Gastroesophageal sphincter (tissue), 3 donors: Measurements from ENCODE around the gene FAM72A.
"Not testable (repeated sequence)": the region's sequence is repeated elsewhere in the genome, so short reads cannot be mapped to it uniquely, and the experiment has no call there.

Source experiments
- EP300 ChIP-seq: sonication (generic); formaldehyde crosslinking; IDR thresholded peaks from one replicate; pipeline ENCODE4 v1.6.1; 2017; ENCODE audit warnings: antibody characterized with exemption, mild to moderate bottlenecking
- POLR2A ChIP-seq, 2 donors: fragments of 450-650 bp; IDR thresholded peaks; one replicate each; pipeline ENCODE4 v1.6.1; 2017; ENCODE audit warnings: antibody characterized with exemption in 2 of 2, mild to moderate bottlenecking in 2 of 2, moderate library complexity in 1 of 2
- POLR2AphosphoS5 ChIP-seq: sonication (generic); formaldehyde crosslinking; IDR thresholded peaks from one replicate; pipeline ENCODE4 v1.6.1; 2017; ENCODE audit warnings: antibody characterized with exemption
- TF ChIP-seq, protein P1 (sequence below), 4 experiments: fragments of 200-600 bp in 2 of 4; fragments of 450-650 bp in 2 of 4; sonication (generic) in 1 of 4; IDR thresholded peaks; one replicate each; pipeline ENCODE4 v1.5.1; 2017 to 2019; ENCODE audit warnings: antibody characterized with exemption in 4 of 4, mild to moderate bottlenecking in 2 of 4, moderate library complexity in 2 of 4

DNA sequence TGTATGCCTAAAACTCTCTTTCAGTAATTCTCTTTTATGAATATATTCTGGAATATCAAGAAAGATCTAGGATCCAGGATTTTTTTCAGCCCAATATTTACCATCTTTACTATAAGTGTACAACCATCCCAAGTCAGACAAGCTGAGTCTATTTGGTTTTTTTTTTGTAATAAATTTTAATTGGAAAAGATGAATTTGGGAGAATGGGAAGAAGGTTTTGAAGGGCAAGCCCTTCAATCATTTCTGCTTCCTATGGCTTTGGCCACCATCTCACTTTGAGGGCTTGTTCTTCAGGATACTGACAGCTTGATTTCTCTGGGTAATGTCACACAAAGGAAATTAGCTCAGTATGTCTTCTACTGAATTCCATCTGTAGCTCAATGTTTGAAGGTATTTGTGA, 23.0 kb downstream of the FAM72A start:
- TF ChIP-seq, protein P1, sequence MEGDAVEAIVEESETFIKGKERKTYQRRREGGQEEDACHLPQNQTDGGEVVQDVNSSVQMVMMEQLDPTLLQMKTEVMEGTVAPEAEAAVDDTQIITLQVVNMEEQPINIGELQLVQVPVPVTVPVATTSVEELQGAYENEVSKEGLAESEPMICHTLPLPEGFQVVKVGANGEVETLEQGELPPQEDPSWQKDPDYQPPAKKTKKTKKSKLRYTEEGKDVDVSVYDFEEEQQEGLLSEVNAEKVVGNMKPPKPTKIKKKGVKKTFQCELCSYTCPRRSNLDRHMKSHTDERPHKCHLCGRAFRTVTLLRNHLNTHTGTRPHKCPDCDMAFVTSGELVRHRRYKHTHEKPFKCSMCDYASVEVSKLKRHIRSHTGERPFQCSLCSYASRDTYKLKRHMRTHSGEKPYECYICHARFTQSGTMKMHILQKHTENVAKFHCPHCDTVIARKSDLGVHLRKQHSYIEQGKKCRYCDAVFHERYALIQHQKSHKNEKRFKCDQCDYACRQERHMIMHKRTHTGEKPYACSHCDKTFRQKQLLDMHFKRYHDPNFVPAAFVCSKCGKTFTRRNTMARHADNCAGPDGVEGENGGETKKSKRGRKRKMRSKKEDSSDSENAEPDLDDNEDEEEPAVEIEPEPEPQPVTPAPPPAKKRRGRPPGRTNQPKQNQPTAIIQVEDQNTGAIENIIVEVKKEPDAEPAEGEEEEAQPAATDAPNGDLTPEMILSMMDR (IDR thresholded peaks at IDR 0.05) = not testable (repeated sequence)
- TF ChIP-seq EP300; POLR2A (IDR thresholded peaks at IDR 0.05); POLR2AphosphoS5: not testable (repeated sequence)
